Posterior vena cava (tissue), 2 donors: ENCODE results near the gene TBC1D9B. TPM values are rescaled to one million over a fixed set of nuclear protein-coding genes. Genes with fewer than 3 reads are reported as not detected.

ENCODE experiments used
- DNase-seq: peaks from one replicate; pipeline ENCODE4 v3.0.0-alpha.2; 2020; ENCODE audit warnings: low spot score
- intact Hi-C, 2 donors: fragments of 100-400 bp; cut with DNase I; formaldehyde crosslinking; loops; one replicate each; pipeline versions ENCODE4 v1.14.1 to v1.14.2; 2022 to 2023
- total RNA-seq, 2 donors: library from RNA; stranded (reverse); fragmentation: NEBNext Ultra II Directional; extraction: Animal tissue kit (Norgen Biotek cat#: 25700); gene quantifications; one replicate each; pipeline ENCODE4 v1.2.1, GENCODE V29; 2021
- donor health status: DM: yes; HTN: yes; CAD: no.
- donor health status: DM: yes; HTN: yes; CAD: no.

The TBC1D9B gene
- total RNA-seq, 2 donors from 2014 or later = 85.0 to 90.5 TPM

DNA sequence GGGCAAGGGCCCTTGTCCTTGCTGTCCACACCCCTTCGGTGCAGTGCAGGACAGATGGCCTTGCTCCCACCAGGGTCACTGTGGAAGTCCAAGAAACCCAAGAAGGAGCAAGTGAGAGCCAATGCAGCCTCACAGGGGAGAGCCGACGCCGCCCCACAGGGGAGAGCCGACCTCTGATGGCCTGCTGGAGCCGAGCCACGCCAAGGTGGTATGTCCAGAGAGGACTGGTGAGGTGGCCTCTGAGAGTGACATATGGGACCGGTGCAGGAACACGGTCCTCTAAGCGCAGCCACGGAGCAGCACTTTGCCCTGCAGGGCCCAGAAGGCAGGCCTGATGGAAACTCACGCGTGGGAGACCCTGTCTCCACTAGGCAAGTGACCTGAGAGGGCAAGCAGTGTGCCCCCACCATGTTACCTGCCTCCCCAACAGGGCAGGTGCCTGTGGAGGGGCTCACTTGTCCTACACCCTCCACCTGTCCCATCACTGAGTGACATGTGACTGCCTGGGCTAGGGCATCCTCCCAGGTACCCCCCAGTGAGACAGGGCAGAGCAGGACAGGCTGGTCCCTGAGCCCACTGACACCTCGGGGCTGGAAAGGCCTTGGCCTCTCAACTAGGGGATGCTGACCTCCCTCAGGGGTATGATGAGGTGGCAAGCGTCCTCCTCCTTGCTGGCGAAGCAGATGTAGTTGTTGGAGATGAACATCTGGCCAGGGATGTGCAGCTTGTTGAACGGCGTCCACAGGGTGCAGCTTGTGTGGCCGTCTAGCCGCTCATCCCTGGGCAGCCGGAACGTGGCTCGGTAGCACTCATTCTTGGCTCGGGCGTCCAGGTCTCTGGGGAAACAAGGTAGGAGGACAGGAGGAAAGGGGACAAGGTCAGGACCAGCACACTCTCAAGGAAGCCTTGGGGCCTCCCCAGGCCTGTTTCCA, 16.7 kb downstream of the TBC1D9B start:
- peak; percentile 70 for DNase-seq
- intact Hi-C loops = no loop called here

DNA sequence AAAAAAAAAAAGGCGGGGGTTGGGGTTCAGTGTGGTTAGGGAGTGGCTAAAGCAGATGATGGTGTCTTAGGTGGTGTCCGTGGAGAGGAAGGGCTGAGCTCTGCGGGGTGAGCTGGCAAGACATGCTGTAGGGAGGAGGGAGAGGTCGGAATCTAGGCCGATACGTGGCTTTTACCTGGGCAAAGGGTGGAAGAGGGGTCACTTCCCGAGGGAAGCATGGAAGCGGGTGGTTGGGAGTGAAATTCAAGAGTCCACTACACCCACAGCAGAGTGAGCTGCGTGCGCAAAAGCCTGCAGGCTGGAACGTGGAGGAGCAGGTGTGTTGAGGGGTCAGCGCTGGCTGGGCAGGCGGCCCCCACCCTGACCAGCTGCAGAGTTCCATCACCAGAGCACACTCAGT, 17.8 kb downstream of the TBC1D9B start:
- intact Hi-C loops = no loop called here
- no peak for DNase-seq

DNA sequence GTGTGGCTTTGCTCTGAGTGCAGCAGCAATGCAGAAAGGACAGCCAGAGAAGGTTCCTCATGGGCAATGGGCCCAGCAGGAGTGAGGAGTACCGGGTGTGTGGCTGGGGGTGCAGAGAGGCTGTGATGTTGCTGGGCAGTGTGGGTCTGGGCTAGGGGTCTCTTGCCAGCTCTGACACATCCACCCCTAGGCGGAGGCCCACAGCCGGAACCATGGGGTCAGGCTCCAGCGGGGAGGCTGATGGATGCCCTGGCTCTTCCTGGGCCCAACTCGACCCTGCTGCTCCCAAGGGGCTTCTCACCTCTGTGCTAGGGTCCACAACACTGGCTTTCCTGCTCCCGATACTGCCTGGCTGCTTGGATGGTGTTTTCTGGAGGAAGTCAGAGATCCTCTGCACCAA, 19.9 kb downstream of the TBC1D9B start:
- intact Hi-C loops = no loop called here
- DNase-seq = peak; percentile 36

DNA sequence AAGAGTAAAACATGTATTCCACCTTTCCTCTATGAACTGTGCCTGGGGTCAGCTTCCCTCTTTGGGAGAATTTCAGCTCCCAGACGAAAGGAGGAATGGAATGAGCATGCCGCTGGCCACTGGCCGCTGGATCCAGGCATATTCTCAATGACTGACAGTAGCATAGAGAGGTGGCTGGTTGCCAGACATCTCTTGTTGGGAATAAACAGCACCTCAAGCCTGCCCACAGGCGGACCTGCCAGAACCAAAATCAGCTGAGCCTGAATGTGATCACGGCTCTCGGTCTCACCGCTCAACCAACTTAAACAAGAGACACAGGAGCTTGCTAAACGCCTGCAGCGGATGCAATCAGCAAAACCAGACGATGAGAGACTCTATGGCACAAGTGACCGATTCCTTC, 20.6 kb downstream of the TBC1D9B start:
- DNase-seq = peak; percentile 19
- intact Hi-C loops = no loop called here

DNA sequence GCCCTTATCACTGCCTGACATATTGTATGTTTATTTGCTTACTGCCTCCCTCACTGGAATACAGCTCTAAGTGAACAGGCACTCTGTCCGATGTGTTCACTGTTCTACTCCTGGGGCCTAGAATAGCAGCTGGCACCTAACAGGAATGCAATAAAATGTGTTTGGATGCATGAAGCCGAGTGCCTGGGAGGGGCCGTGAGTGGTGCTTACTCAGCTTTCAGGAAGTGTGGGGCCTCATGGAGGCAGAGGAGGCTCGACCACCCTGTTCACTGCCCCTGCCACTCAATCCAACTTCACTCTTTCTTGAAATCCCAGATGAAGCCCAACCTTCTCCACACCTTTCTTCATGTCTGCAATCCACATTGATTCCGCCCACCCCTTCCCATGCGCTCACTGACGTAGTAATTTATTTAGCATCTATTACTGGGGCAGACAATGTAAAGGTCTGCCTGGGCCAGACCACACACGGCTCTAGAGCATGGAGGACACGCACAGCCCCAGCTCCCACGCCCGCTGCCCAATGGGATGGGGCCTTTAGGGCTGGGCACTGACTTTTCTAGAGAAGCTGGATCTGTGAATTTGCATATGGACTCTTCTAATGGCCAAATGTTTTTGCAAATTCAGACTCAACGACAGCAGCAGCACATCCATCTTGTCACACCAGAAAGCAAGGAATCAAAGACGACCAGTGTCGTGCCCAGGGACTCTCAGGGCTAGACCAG, 21.3 kb downstream of the TBC1D9B start:
- DNase-seq = peak; percentile 35
- intact Hi-C loops = no loop called here

DNA sequence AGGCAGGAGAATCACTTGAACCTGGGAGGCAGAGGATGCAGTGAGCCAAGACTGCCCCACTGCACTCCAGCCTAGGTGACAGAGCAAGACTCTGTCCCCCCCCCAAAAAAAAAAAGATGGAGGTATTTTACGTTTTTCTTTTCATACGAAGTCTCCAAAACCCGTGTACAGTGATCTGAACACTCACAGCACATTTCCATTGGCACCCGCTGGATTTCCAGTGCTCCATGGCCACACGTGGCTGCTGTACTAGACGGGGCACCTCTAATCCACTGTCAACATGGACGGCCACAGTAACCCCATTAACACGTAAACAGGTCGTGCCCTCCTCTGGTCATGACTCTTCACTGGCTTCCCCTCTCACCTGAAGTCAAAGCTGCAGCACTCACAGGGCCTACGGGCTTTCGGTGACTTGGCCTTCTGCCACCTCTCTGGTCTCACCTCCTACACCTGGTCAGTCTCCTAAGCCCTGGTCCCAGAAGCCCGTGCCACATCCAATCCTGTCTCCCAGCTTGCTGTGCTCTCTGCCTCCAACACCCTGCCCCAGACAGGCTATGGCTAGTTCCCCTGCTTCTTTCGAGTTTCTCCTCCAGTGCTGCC, 22.1 kb downstream of the TBC1D9B start:
- intact Hi-C loops = no loop called here
- DNase-seq = peak; percentile 58

DNA sequence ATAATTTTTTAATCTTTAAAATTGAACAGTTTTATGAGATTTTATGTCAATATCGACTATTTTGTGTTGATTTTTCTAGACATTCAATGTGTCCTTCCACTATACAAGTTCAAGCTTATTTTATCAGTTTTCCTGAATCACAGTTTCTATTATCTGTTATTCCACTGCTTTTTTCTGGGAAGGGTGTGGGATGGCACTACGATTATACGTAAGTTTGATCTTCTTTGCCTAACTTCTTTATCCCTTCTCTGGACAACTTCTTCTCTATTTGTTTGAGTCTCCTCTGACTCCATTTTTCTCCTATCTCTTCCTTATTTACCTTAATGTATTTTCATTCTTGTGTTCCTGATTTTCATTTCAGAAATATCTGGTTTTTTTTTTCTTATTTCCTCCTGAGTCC, 24.5 kb downstream of the TBC1D9B start:
- intact Hi-C loops = no loop called here
- no peak for DNase-seq

DNA sequence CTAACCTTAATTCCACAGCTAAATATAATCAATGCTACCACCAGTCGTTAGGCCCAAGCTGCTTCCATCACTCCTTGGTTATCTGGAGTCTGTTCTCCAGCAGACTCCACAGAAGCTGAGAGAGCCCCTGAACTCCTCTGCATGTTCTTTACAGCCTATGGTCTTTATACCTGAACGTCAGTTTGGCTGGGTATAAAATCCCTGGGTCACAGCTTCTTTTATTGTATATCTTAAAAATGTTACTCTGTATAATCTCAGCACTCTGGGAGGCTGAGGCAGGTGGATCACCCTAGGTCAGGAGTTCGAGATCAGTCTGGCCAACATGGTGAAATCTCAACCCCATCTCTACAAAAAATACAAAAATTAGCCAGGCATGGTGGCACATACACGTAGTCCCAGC, 25.4 kb downstream of the TBC1D9B start:
- DNase-seq = no peak
- intact Hi-C loops = no loop called here

DNA sequence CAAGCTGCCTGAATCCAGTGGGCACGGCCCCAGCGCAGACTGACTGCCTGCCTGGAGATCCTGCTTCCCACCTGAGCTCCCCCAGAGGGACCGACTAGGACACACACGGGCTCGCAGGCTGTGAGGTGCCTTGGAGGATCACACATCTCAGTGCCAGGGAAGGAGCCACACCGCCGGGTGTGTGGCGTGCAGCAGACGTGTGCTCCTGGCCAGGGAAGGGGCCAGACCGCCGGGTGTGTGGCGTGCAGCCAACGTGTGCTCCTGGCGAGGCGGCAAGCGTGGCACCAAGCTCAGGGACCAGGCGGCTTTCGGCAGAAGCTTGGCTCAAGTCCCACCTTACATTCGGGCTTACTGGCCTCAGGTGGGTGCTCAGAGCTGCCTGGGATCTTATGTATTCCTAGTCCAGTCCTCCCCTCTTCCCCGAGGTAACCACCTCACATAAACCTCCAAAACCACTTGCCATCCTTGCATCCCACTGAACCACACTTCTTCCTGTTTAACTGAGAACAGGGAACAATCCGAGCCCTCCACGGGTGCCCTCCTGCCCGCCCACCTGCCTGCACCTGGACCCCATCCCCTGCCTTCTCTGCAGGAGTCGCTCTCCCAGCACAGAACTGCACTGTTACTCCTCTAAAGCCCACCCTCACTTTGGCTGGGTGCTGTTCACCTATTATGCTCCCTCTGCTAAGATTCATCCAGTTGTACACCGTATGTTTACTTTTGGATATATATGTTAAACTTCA, 26.7 kb downstream of the TBC1D9B start:
- intact Hi-C loops = loop anchor here in 1 of 2 donors (1.0 kb wide), 1 partner anchor 21 kb away; no protein-coding TSS in a partner anchor
- peak; percentile 53 for DNase-seq

DNA sequence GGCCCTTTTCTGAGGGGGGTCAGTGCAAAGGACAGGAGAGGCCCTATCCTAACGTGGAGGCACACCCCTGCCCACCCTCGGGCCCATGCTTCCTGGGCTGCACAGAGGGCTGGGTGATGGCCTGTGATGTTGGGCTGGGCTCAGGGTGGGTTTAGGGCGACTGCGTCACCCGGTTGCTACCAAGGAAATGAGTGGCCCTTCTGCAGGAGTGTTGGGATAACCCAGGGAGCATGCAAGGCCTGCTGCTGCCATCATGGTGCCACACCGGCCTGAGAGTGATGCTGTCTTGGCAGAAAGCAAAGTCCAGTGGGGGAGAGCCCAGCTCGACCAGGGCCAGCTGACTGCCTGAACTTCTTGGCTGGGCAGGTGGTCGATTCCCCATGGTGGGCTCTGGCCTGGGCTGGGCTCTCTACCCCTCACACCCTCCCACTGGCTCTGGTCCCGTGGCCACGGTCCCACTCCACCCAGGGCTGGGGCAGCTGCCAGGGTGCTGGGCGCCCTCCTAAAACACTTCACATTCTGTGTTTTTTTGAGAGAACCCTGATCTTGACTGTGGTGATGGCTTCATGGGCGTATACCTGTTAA, 27.5 kb downstream of the TBC1D9B start:
- peak; percentile 64 for DNase-seq
- intact Hi-C loops = no loop called here

DNA sequence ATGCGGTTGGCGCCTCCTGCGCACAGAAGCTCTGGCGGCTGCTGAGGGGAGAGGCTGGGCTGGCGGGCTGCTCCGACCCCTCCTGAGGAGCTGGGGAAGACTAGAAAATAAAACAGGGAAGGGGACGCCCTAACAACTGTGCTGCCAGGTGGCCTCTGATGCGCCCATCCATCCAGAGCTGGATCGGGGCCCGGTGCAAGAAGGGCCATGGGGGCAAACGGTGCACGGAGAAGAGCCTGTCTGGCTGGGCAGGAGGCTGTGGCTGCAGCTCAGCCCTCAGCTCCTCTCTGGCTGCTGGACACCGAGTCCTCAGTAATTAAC, 28.0 kb downstream of the TBC1D9B start:
- peak; percentile 62 for DNase-seq
- intact Hi-C loops = no loop called here

DNA sequence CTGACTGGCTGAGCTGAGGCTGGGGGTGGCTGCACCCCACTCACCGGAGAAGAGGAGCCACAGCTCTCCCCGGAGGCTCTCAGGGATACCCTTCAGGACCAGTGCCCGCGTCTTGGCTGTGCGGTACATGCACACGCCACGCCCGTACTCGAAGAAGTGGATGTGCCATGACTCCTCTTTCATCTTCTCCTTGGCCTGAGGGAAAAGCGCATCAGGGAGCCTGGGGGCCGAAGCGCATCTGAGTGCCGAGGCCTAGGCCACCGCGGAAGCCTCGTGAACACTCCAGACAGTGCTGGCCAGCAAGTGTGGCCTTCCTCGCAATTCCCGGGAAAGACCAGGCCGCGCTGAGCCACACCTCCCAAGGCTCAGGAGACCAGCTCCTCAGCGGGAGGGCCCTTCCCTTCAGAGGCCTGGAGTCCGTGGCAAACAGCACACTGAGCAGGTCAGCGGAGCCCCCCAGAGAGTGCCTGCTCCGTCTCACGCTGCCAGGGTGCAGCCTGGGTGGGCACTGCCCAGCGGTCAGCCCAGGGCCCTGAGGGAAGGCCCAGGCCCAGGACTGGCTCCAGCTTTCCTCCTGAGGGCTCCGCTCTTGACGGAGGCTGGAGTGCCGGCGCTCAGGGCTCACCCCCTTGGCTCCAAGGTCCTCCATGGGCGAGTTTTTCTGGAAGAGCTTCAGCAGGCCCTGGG, 28.6 kb downstream of the TBC1D9B start:
- DNase-seq = peak; percentile 68
- intact Hi-C loops = no loop called here

DNA sequence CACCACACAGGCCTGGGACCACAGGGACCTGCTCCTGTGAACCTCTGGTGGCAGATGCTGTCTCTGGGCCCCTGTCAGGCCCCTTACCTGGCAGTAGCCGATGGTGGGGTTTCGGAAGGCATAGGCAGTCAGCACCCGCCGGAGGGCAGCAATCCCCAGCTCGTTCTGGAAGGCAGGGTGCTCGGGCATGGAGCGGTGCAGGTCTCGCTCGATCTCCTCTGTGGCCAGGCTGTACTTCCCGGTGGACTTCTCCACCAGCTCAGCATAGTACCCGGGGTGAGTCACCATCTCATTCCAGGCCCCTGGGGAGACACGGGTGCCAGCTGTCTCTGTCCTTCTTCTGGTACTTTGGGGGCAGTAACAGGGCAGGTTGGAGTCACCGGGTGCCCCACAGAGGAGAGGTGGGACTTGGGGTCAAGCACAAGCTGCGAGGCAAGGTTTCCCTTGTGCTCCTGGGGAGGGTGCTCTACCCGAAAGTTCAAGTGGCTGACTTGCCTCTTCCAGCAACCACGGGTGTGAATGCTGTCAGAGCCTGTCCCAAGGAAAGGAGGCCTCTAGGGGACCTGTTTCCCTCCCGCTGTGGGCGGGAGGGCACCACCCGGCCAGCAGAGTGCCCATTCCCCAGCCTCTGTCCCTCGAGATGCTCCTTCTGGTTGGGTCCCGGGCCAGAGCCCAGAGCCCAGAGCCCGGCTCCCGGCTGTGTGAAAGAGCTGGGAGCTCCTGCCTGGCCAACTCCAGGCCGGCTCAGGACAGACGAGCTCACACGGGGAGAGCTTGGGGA, 29.3 kb downstream of the TBC1D9B start:
- DNase-seq = no peak
- intact Hi-C loops = no loop called here

DNA sequence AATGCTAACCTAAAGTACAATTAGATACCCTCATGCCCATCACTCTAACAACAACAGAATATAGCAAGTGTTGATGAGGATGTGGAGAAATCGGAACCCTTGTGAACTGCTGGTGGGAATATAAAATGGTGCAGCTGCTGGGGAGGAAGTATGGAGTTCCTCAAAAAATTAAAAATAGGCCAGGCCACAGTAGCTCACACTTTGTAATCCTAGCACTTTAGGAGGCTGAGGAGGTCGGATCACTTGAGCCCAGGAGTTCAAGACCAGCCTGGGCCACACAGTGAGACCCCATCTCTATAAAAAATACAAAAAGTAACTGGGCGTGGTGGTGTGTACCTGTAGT, 31.1 kb downstream of the TBC1D9B start:
- no peak for DNase-seq
- intact Hi-C loops = no loop called here

DNA sequence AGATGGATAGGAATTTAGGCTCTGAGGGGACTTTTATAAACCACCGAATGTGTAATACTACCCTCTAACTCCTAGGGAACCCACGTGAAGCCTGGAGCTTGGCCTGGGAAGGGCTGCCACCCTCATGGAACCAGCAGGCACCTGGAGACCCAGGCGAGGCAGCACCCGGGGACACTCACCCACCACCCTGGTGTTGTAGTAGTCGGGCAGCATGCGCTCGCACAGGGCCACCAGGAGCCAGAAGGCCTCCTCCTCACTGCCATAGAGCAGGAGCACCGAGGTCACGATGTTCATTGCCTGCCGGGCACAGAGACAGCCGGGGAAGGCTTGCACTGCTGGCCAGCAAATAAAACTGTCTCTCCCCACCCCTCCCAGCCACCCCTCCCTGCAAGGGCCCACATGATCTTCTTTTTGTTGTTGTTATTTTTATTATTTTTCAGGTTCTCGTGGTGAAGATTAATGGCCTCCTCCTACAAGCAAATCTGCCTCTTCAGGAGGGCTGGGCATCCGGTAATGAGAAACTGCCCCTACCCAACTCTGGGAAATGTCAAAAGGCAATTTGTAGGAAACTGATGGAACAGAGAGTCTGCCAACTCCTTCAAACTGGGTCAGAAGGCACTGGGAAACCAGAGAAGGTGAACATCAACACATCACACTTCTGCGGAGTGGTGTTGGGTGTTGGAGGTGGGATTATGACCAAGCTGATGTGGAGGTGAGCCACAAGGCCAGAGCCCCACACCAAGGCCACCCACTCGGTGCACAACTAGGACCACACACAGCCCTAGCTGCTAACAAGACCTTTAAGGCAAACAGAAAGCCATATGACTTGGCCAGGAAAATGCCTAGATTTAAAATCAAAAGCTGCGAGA, 31.7 kb downstream of the TBC1D9B start:
- intact Hi-C loops = no loop called here

DNA sequence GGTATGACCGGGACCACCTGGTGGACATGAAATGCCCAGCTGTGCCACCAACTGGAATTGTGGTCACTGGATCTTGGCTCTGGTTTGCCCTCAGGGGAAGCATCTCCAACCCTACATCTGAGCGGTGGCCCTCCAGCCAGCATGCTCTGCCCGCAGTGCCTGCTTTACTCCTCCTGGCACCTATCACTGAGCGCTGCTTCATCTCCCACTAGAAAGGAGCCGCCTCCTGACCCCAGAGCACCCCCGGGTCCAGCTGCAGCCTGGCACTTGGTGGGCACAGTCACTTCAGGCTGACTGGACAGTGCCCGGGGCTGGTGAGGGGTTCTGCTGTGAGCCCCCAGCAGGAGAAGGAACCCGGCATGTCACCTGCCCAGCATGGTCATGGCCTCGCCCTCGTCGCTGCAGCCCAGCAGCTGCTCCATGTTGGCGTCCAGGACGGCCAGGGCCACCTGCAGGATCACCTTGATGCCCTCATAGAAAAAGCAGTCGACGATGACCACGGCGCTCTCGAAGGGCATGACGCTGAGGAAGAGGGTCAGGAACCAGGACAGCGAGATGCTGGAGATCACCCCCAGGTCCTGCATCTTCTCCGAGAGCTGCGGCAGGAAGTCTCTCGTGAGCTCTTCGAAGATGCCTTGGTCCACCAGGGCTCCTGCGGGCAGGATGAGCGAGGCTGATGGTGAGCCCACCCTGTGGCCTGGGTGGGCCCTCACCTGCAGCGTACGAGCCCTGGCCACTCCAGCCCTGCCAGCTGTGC, 33.0 kb downstream of the TBC1D9B start:
- intact Hi-C loops = no loop called here
- peak; percentile 46 for DNase-seq

More for the DNA sequence above, 31.7 kb downstream of the TBC1D9B start:
- DNase-seq = peak; percentile 74
